Vagina (tissue), 2 donors: ENCODE results near the gene EOMES. TPM values are rescaled to one million over a fixed set of nuclear protein-coding genes. Genes with fewer than 3 reads are reported as not detected.

ENCODE experiments used
- DNase-seq, 2 donors: peaks; one replicate each; pipeline ENCODE4 v3.0.0-alpha.2; 2017; ENCODE audit errors: extremely low spot score in 2 of 2
- H3K27ac ChIP-seq: fragments of 200-600 bp; sonication (generic); one replicate; pipeline ENCODE4 v1.5.1; 2019
- H3K27me3 ChIP-seq: fragments of 200-600 bp; sonication (generic); one replicate; pipeline ENCODE4 v1.5.1; 2019
- H3K36me3 ChIP-seq, 2 donors: fragments of 200-600 bp; sonication (generic); one replicate each; pipeline ENCODE4 v1.5.1; 2017 to 2019
- H3K4me1 ChIP-seq: fragments of 200-600 bp; sonication (generic); one replicate; pipeline ENCODE4 v1.5.1; 2019
- H3K4me3 ChIP-seq, 2 donors: fragments of 200-600 bp; sonication (generic); 1 replicate in 1 of 2; 2 replicates in 1 of 2; pipeline ENCODE4 v1.5.1; 2016 to 2019
- H3K9me3 ChIP-seq: fragments of 200-600 bp; sonication (generic); one replicate; pipeline ENCODE4 v1.5.1; 2019
- POLR2A ChIP-seq, 2 donors: fragments of 450-650 bp; IDR thresholded peaks; one replicate each; pipeline ENCODE4 v1.6.1; 2017; ENCODE audit warnings: antibody characterized with exemption in 2 of 2, mild to moderate bottlenecking in 2 of 2, moderate library complexity in 2 of 2
- POLR2AphosphoS5 ChIP-seq, 2 donors: sonication (generic); formaldehyde crosslinking; IDR thresholded peaks; one replicate each; pipeline ENCODE4 v1.9.0; 2017; ENCODE audit warnings: antibody characterized with exemption in 2 of 2, mild to moderate bottlenecking in 2 of 2, low read depth in 1 of 2; ENCODE audit not compliant: insufficient read depth in 1 of 2
- intact Hi-C: fragments of 100-400 bp; cut with DNase I; formaldehyde crosslinking; loops from one replicate; pipeline ENCODE4 v1.15.1; 2023
- total RNA-seq: library from RNA; depleted of rRNA; stranded (reverse); fragments of >200 nt; gene quantifications from one replicate; pipeline ENCODE4 v1.2.3, GENCODE V29; 2016
- TF ChIP-seq, protein P1 (sequence below), 3 experiments: fragments of 450-650 bp in 2 of 3; fragments of 200-600 bp in 1 of 3; sonication (generic) in 1 of 3; IDR thresholded peaks; one replicate each; pipeline ENCODE4 v1.5.1; 2017 to 2019; ENCODE audit warnings: antibody characterized with exemption in 3 of 3, mild to moderate bottlenecking in 2 of 3, moderate library complexity in 2 of 3

The EOMES gene
- total RNA-seq, 1 donor from 2014 or later = 0.49 TPM

DNA sequence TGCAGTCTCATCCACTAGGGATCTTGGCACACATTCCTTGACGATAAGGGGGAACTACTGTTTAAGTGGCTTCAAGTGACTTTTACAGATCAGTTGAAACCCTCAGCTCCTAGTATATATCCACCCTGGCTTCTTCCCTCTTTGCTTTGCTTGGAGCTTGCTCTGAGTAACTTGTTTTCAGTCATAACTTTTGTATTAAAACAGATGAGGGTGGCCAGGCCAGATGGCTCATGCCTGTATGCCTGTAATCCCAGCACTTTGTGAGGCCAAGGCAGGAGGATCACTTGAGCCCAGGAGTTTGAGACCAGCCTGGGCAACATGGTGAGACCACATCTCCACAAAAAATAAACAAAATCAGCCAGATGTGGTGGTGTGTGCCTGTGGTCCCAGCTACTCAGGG lies 42.4 kb downstream of the EOMES start:
- Histone ChIP-seq H3K4me1 (peaks cover 23% of the 10 kb centered on the region), H3K36me3 (no peaks in the 10 kb centered on the region), H3K4me3 (no peak overlapping the region), H3K9me3 (no peaks in the 10 kb centered on the region), H3K27me3 (no peaks in the 10 kb centered on the region), H3K27ac (peak overlapping the region; percentile 50)
- intact Hi-C loops = loop anchor here (10.0 kb wide), 2 partner anchors 195 to 365 kb away; partner anchors contain the start of gene SLC4A7
- DNase-seq = no peak
- TF ChIP-seq POLR2AphosphoS5 (IDR thresholded peaks at IDR 0.05; ENCODE audit: insufficient read depth in 1 of 2, low read depth in 1 of 2) = no peak
- TF ChIP-seq, protein P1, sequence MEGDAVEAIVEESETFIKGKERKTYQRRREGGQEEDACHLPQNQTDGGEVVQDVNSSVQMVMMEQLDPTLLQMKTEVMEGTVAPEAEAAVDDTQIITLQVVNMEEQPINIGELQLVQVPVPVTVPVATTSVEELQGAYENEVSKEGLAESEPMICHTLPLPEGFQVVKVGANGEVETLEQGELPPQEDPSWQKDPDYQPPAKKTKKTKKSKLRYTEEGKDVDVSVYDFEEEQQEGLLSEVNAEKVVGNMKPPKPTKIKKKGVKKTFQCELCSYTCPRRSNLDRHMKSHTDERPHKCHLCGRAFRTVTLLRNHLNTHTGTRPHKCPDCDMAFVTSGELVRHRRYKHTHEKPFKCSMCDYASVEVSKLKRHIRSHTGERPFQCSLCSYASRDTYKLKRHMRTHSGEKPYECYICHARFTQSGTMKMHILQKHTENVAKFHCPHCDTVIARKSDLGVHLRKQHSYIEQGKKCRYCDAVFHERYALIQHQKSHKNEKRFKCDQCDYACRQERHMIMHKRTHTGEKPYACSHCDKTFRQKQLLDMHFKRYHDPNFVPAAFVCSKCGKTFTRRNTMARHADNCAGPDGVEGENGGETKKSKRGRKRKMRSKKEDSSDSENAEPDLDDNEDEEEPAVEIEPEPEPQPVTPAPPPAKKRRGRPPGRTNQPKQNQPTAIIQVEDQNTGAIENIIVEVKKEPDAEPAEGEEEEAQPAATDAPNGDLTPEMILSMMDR (IDR thresholded peaks at IDR 0.05) = no peak
- TF ChIP-seq POLR2A (IDR thresholded peaks at IDR 0.05) = no peak

DNA sequence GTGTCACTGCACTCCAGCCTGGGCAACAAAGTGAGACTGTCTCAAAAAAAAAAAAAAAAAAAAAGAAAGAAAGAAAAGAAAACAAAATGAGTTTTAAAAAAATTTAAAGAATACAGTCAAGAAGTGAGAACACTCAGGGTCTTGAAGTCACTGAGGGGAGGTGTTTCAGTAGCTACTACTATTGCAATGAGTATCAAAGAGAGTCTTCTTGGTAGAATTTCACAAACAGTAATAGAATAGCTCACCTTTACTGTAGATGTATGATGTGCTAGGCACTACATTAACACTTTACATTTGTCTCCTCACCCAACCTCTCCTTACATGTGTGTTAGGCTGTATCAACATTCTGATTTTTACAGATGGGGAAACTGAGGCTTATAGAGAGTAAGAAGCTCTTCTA lies 43.9 kb downstream of the EOMES start:
- H3K27me3 ChIP-seq = no peaks in the 10 kb centered on the region
- H3K27ac ChIP-seq = no peak overlapping the region
- DNase-seq = no peak
- H3K4me1 ChIP-seq = peaks cover 23% of the 10 kb centered on the region
- no peaks in the 10 kb centered on the region for H3K9me3 ChIP-seq
- TF ChIP-seq POLR2A (IDR thresholded peaks at IDR 0.05) (no peak), POLR2AphosphoS5 (IDR thresholded peaks at IDR 0.05; ENCODE audit: insufficient read depth in 1 of 2, low read depth in 1 of 2) (no peak)
- TF ChIP-seq, protein P1 (IDR thresholded peaks at IDR 0.05) = no peak
- no peak overlapping the region for H3K4me3 ChIP-seq
- intact Hi-C loops = loop anchor here (10.0 kb wide), 1 partner anchor 193 kb away; the partner anchor contains the start of gene SLC4A7
- no peaks in the 10 kb centered on the region for H3K36me3 ChIP-seq

DNA sequence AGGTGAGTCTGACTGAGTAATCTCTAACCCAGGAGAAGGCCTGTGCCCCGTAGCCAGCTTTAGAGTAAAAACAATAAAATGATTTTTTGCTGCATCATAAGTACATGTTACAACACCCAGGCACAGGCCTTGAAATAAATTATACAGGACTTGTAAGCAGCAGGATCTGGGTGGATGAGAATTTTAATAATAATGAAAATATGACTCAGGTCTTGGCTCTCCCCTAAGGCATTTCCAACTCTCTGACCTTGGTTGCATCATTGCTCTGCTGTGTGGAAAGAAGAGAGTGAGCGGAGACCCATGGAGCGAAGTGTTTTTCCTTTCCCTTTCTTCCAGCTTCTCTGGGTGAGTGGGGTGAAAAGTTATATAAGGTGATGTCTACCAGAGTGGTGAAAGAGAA lies 44.6 kb downstream of the EOMES start:
- peaks cover 23% of the 10 kb centered on the region for H3K4me1 ChIP-seq
- no peaks in the 10 kb centered on the region for H3K36me3 ChIP-seq
- intact Hi-C loops = loop anchor here (10.0 kb wide), 1 partner anchor 193 kb away; the partner anchor contains the start of gene SLC4A7
- H3K9me3 ChIP-seq = no peaks in the 10 kb centered on the region
- H3K4me3 ChIP-seq = no peak overlapping the region
- peak in 1 of 2 donors; percentile 74 for TF ChIP-seq POLR2AphosphoS5 (IDR thresholded peaks at IDR 0.05; ENCODE audit: insufficient read depth in 1 of 2, low read depth in 1 of 2)
- TF ChIP-seq, protein P1 (IDR thresholded peaks at IDR 0.05) = no peak
- DNase-seq = peak in 1 of 2 donors; percentile 92
- H3K27me3 ChIP-seq = no peaks in the 10 kb centered on the region
- peak overlapping the region; percentile 30 for H3K27ac ChIP-seq

DNA sequence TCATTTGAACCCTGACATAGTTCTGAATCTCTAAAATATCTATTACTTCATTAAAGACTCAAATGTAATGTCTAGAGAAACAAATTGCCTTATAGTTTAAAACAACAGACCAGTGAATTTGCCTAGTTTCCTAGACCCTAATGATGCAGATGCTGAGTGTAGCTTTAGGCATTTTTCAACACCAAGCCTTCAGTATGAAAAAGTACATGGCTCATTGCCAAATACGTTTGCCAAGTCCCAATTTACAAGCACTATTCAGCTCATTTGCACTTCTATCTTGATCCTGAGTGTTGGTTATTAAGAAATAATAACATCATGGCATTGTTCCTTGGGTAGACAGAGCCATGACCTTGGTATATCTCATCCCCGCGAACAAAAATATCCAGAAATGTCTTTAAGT lies 46.8 kb downstream of the EOMES start:
- no peak for DNase-seq
- H3K27ac ChIP-seq = no peak overlapping the region
- H3K4me1 ChIP-seq = peaks cover 15% of the 10 kb centered on the region
- TF ChIP-seq POLR2A (IDR thresholded peaks at IDR 0.05) (no peak), POLR2AphosphoS5 (IDR thresholded peaks at IDR 0.05; ENCODE audit: insufficient read depth in 1 of 2, low read depth in 1 of 2) (no peak)
- TF ChIP-seq, protein P1 (IDR thresholded peaks at IDR 0.05) = no peak
- no peaks in the 10 kb centered on the region for H3K27me3 ChIP-seq
- H3K4me3 ChIP-seq = no peak overlapping the region
- intact Hi-C loops = loop anchor here (10.0 kb wide), 1 partner anchor 190 kb away; the partner anchor contains the start of gene SLC4A7
- no peaks in the 10 kb centered on the region for H3K36me3 ChIP-seq
- no peaks in the 10 kb centered on the region for H3K9me3 ChIP-seq

GRCh38 chr3:27673701-27674100 lies 48.4 kb downstream of the EOMES start:
- H3K36me3 ChIP-seq = no peaks in the 10 kb centered on the region
- DNase-seq = no peak
- intact Hi-C loops = loop anchor here (10.0 kb wide), 1 partner anchor 189 kb away; the partner anchor contains the start of gene SLC4A7
- TF ChIP-seq POLR2AphosphoS5 (IDR thresholded peaks at IDR 0.05; ENCODE audit: insufficient read depth in 1 of 2, low read depth in 1 of 2) = no peak
- TF ChIP-seq, protein P1 (IDR thresholded peaks at IDR 0.05) = no peak
- TF ChIP-seq POLR2A (IDR thresholded peaks at IDR 0.05) = no peak
- no peaks in the 10 kb centered on the region for H3K9me3 ChIP-seq
- H3K4me3 ChIP-seq = no peak overlapping the region
- H3K27me3 ChIP-seq = no peaks in the 10 kb centered on the region
- H3K4me1 ChIP-seq = peaks cover 12% of the 10 kb centered on the region
- no peak overlapping the region for H3K27ac ChIP-seq
